ENCODE results near the gene SLC39A13.

DNA sequence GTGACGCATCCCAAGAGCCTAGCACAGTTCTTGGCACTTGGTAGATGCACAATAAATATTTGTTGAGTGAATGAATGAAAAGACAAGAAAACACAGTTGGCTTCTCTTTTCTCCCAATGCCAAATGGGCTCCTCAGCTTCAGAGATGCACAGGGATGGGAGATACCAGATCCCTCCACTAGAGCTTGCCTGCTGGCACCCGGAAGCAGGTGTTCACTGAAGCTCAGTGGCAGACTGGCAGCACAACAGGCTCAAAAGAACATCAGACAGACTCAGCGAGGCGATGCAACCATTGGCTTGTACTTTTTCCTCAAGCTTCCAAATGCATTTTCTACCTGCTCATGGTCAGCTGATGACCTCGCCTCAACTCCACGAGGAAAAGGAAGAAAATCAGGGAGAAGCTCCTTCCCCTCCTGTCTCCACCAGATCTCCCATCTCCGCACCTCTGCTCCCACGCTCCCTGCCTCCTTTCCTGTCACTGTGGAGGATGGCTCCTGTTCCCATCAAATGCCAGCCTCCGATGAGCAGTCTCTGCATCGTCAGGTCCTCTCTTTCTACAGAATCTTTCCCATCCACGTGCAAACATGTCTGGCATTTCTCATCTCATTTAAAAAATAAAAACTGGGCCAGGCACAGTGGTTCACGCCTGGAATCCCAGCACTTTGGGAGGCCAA is 34.8 kb downstream of the SLC39A13 start:
- TF ChIP-seq, protein P1, sequence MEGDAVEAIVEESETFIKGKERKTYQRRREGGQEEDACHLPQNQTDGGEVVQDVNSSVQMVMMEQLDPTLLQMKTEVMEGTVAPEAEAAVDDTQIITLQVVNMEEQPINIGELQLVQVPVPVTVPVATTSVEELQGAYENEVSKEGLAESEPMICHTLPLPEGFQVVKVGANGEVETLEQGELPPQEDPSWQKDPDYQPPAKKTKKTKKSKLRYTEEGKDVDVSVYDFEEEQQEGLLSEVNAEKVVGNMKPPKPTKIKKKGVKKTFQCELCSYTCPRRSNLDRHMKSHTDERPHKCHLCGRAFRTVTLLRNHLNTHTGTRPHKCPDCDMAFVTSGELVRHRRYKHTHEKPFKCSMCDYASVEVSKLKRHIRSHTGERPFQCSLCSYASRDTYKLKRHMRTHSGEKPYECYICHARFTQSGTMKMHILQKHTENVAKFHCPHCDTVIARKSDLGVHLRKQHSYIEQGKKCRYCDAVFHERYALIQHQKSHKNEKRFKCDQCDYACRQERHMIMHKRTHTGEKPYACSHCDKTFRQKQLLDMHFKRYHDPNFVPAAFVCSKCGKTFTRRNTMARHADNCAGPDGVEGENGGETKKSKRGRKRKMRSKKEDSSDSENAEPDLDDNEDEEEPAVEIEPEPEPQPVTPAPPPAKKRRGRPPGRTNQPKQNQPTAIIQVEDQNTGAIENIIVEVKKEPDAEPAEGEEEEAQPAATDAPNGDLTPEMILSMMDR (IDR thresholded peaks at IDR 0.05; ENCODE audit: insufficient read depth, low read depth, low read length), result peak; percentile 7
- TF ChIP-seq EZH2 (IDR thresholded peaks at IDR 0.05; ENCODE audit: insufficient read depth, low read length), result no peak
